Trophoblast cell (in vitro differentiated cells and primary cell): ENCODE data around the gene NLGN4X.
"Not testable (repeated sequence)": the region's sequence is repeated elsewhere in the genome, so short reads cannot be mapped to it uniquely, and the experiment has no call there.

ENCODE experiments used
- DNase-seq, 2 donors: peaks; one replicate each; pipeline ENCODE4 v3.0.0-alpha.2; 2016
- H2AFZ ChIP-seq: 2 replicates; pipeline ENCODE4 v1.6.1; 2013; ENCODE audit warnings: low read length, moderate library complexity, mild to moderate bottlenecking; ENCODE audit not compliant: insufficient read depth, poor library complexity
- H2AK5ac ChIP-seq: 2 replicates; pipeline ENCODE4 v1.6.1; 2013; ENCODE audit warnings: mild to moderate bottlenecking, low read length
- H2BK120ac ChIP-seq: 2 replicates; pipeline ENCODE4 v1.6.1; 2013; ENCODE audit warnings: low read length, mild to moderate bottlenecking, moderate library complexity; ENCODE audit not compliant: insufficient read depth, poor library complexity
- H2BK12ac ChIP-seq: 2 replicates; pipeline ENCODE4 v1.6.1; 2013; ENCODE audit warnings: mild to moderate bottlenecking, low read length, moderate library complexity
- H2BK5ac ChIP-seq: 2 replicates; pipeline ENCODE4 v1.6.1; 2013; ENCODE audit warnings: low read length, low read depth, moderate library complexity, mild to moderate bottlenecking; ENCODE audit not compliant: poor library complexity
- H3K14ac ChIP-seq: 2 replicates; pipeline ENCODE4 v1.6.1; 2013; ENCODE audit warnings: mild to moderate bottlenecking, low read length
- H3K18ac ChIP-seq: 2 replicates; pipeline ENCODE4 v1.6.1; 2013; ENCODE audit warnings: mild to moderate bottlenecking, low read length
- H3K23ac ChIP-seq: 2 replicates; pipeline ENCODE4 v1.6.1; 2013; ENCODE audit warnings: low read length
- H3K27ac ChIP-seq: 2 replicates; pipeline ENCODE4 v1.5.1; 2013; ENCODE audit warnings: low read depth, mild to moderate bottlenecking, inconsistent platforms, low read length, moderate library complexity
- H3K27me3 ChIP-seq: 2 replicates; pipeline ENCODE4 v1.6.1; 2013; ENCODE audit warnings: inconsistent platforms, mild to moderate bottlenecking, low read length, moderate library complexity; ENCODE audit not compliant: insufficient read depth
- H3K36me3 ChIP-seq, 2 experiments: 1 replicate in 1 of 2; 2 replicates in 1 of 2; pipeline ENCODE4 v1.6.1; 2013; ENCODE audit warnings: low read length in 2 of 2, mild to moderate bottlenecking in 2 of 2, moderate library complexity in 1 of 2; ENCODE audit not compliant: insufficient read depth in 2 of 2, control insufficient read depth in 1 of 2
- H3K4ac ChIP-seq: 2 replicates; pipeline ENCODE4 v1.6.1; 2013; ENCODE audit warnings: low read depth, mild to moderate bottlenecking, low read length, moderate library complexity
- H3K4me1 ChIP-seq, 2 experiments: 1 replicate in 1 of 2; 2 replicates in 1 of 2; pipeline ENCODE4 v1.6.1; 2013; ENCODE audit warnings: low read length in 2 of 2, mild to moderate bottlenecking in 2 of 2, moderate library complexity in 1 of 2; ENCODE audit not compliant: insufficient read depth in 2 of 2, control insufficient read depth in 1 of 2
- H3K4me2 ChIP-seq: 2 replicates; pipeline ENCODE4 v1.6.1; 2013; ENCODE audit warnings: inconsistent platforms, mild to moderate bottlenecking, low read length, moderate library complexity
- H3K4me3 ChIP-seq: 2 replicates; pipeline ENCODE4 v1.5.1; 2013; ENCODE audit warnings: mild to moderate bottlenecking, low read depth, low read length, inconsistent platforms
- H3K79me1 ChIP-seq: one replicate; pipeline ENCODE4 v1.6.1; 2013; ENCODE audit warnings: low read length
- H3K79me2 ChIP-seq: 2 replicates; pipeline ENCODE4 v1.6.1; 2013; ENCODE audit warnings: low read length, mild to moderate bottlenecking; ENCODE audit not compliant: control insufficient read depth, insufficient read depth, poor library complexity
- H3K9ac ChIP-seq: 2 replicates; pipeline ENCODE4 v1.6.1; 2013; ENCODE audit warnings: mild to moderate bottlenecking, low read length
- H3K9me3 ChIP-seq: 2 replicates; pipeline ENCODE4 v1.6.1; 2013; ENCODE audit warnings: low read depth, mild to moderate bottlenecking, control low read depth, inconsistent platforms, low read length; ENCODE audit not compliant: insufficient read depth
- H4K12ac ChIP-seq: 2 replicates; pipeline ENCODE4 v1.6.1; 2013; ENCODE audit warnings: low read depth, mild to moderate bottlenecking, low read length, moderate library complexity
- H4K8ac ChIP-seq: 2 replicates; pipeline ENCODE4 v1.6.1; 2013; ENCODE audit warnings: low read depth, mild to moderate bottlenecking, low read length, moderate library complexity
- H4K91ac ChIP-seq: one replicate; pipeline ENCODE4 v1.6.1; 2013; ENCODE audit warnings: low read depth, mild to moderate bottlenecking, low read length, moderate library complexity
- WGBS: extraction: QIAGEN DNeasy Blood & Tissue Kit; methylation state at CpG from one replicate; pipeline ENCODE4 v1.1.7; 2013; ENCODE audit warnings: missing lambda C conversion rate; ENCODE audit not compliant: insufficient read length, insufficient coverage; ENCODE audit errors: extremely low coverage; 5-methylcytosine and 5-hydroxymethylcytosine counted together

Gene NLGN4X

GRCh38 chrX:5907207-5907606, 321.5 kb downstream of the NLGN4X start:
- H2AK5ac ChIP-seq = no peak overlapping the region
- no peak overlapping the region for H4K8ac ChIP-seq
- no peak overlapping the region for H3K14ac ChIP-seq
- no peaks in the 10 kb centered on the region for H3K79me2 ChIP-seq
- no peak overlapping the region for H2BK12ac ChIP-seq
- H4K91ac ChIP-seq = no peak overlapping the region
- no peaks in the 10 kb centered on the region for H3K9me3 ChIP-seq
- H3K9ac ChIP-seq = no peak overlapping the region
- no peak overlapping the region for H3K4ac ChIP-seq
- no peak overlapping the region for H2BK120ac ChIP-seq
- H3K23ac ChIP-seq = no peak overlapping the region
- no CpG with 5 or more reads among the region's 6 CpGs for WGBS
- H4K12ac ChIP-seq = no peak overlapping the region
- H3K27ac ChIP-seq = no peak overlapping the region
- peaks cover 0 to 2% of the 10 kb centered on the region in 2 experiments for H3K36me3 ChIP-seq
- H3K4me3 ChIP-seq = no peak overlapping the region
- no peaks in the 10 kb centered on the region for H3K79me1 ChIP-seq
- no peak overlapping the region for H2BK5ac ChIP-seq
- H3K4me2 ChIP-seq = no peak overlapping the region
- H3K4me1 ChIP-seq = no peaks in the 10 kb centered on the region
- no peak overlapping the region for H3K18ac ChIP-seq
- H3K27me3 ChIP-seq = no peaks in the 10 kb centered on the region
- DNase-seq = peak; percentile 0 to 38
- no peak overlapping the region for H2AFZ ChIP-seq

- H2BK12ac ChIP-seq, H4K91ac ChIP-seq, H3K4me3 ChIP-seq, H3K27me3 ChIP-seq, H2AFZ ChIP-seq, H3K27ac ChIP-seq, H2BK5ac ChIP-seq, H4K12ac ChIP-seq, H2BK120ac ChIP-seq, H4K8ac ChIP-seq, H3K9ac ChIP-seq, DNase-seq, H3K4me2 ChIP-seq, H3K79me1 ChIP-seq, H3K14ac ChIP-seq, H3K4ac ChIP-seq, H3K79me2 ChIP-seq, H3K36me3 ChIP-seq, H2AK5ac ChIP-seq, H3K18ac ChIP-seq, H3K9me3 ChIP-seq, H3K23ac ChIP-seq, H3K4me1 ChIP-seq: not testable (repeated sequence)
- no CpG with 5 or more reads among the region's 18 CpGs for WGBS
Measured at GRCh38 chrX:5903586-5904190, 325.0 kb downstream of the NLGN4X start.

- H3K4me3 ChIP-seq = no peak overlapping the region
- no peaks in the 10 kb centered on the region for H3K9me3 ChIP-seq
- DNase-seq = no peak
- H2AK5ac ChIP-seq = no peak overlapping the region
- H3K79me1 ChIP-seq = no peaks in the 10 kb centered on the region
- no peak overlapping the region for H3K4me2 ChIP-seq
- no peak overlapping the region for H4K91ac ChIP-seq
- no peak overlapping the region for H4K12ac ChIP-seq
- H2BK12ac ChIP-seq = no peak overlapping the region
- no peaks in the 10 kb centered on the region for H3K27me3 ChIP-seq
- H3K18ac ChIP-seq = no peak overlapping the region
- no peak overlapping the region for H3K9ac ChIP-seq
- no peaks in the 10 kb centered on the region for H3K79me2 ChIP-seq
- no peak overlapping the region for H3K14ac ChIP-seq
- no peak overlapping the region for H3K4ac ChIP-seq
- no CpG with 5 or more reads among the region's 9 CpGs for WGBS
- H4K8ac ChIP-seq = no peak overlapping the region
- no peak overlapping the region for H3K27ac ChIP-seq
- H2BK5ac ChIP-seq = no peak overlapping the region
- H2AFZ ChIP-seq = no peak overlapping the region
- peaks cover 0 to 2% of the 10 kb centered on the region in 2 experiments for H3K36me3 ChIP-seq
- no peak overlapping the region for H3K23ac ChIP-seq
- no peaks in the 10 kb centered on the region for H3K4me1 ChIP-seq
- H2BK120ac ChIP-seq = no peak overlapping the region
Measured at GRCh38 chrX:5898463-5898862, 330.2 kb downstream of the NLGN4X start.

- no CpG with 5 or more reads among the region's 5 CpGs for WGBS
Measured at GRCh38 chrX:5891378-5891777, 337.3 kb downstream of the NLGN4X start.

More at GRCh38 chrX:5891378-5891777, 337.3 kb downstream of the NLGN4X start:
- no peaks in the 10 kb centered on the region for H3K4me1 ChIP-seq
- no peak overlapping the region for H2BK120ac ChIP-seq
- no peaks in the 10 kb centered on the region for H3K79me2 ChIP-seq
- no peak overlapping the region for H4K91ac ChIP-seq
- H3K4me3 ChIP-seq = no peak overlapping the region
- no peak overlapping the region for H2BK5ac ChIP-seq
- no peaks in the 10 kb centered on the region for H3K9me3 ChIP-seq
- H4K12ac ChIP-seq = no peak overlapping the region
- no peak overlapping the region for H3K4ac ChIP-seq
- H3K27me3 ChIP-seq = no peaks in the 10 kb centered on the region
- no peak overlapping the region for H3K27ac ChIP-seq
- H3K9ac ChIP-seq = no peak overlapping the region
- no peak overlapping the region for H3K14ac ChIP-seq
- no peak overlapping the region for H3K18ac ChIP-seq
- no peak overlapping the region for H3K23ac ChIP-seq
- no peak overlapping the region for H2AK5ac ChIP-seq
- H4K8ac ChIP-seq = no peak overlapping the region
- no peak for DNase-seq
- no peak overlapping the region for H2AFZ ChIP-seq
- no peaks in the 10 kb centered on the region for H3K36me3 ChIP-seq
- H3K79me1 ChIP-seq = no peaks in the 10 kb centered on the region
- H2BK12ac ChIP-seq = no peak overlapping the region
- no peak overlapping the region for H3K4me2 ChIP-seq
